ENCODE data around the gene TRAPPC3L.

- TF ChIP-seq CTCF (conservative IDR thresholded peaks at IDR 0.05) (no peak), ZFX (IDR thresholded peaks at IDR 0.05) (no peak)
These were observed 93.0 kb downstream of the TRAPPC3L start for GRCh38 chr6:116452531-116452930.
